Measurements from ENCODE around the gene AGTR1.
"Not testable (repeated sequence)": the region's sequence is repeated elsewhere in the genome, so short reads cannot be mapped to it uniquely, and the experiment has no call there.

The AGTR1 gene

GRCh38 chr3:148718982-148719862 lies 21.5 kb downstream of the AGTR1 start:
- no peak for DNase-seq

DNA sequence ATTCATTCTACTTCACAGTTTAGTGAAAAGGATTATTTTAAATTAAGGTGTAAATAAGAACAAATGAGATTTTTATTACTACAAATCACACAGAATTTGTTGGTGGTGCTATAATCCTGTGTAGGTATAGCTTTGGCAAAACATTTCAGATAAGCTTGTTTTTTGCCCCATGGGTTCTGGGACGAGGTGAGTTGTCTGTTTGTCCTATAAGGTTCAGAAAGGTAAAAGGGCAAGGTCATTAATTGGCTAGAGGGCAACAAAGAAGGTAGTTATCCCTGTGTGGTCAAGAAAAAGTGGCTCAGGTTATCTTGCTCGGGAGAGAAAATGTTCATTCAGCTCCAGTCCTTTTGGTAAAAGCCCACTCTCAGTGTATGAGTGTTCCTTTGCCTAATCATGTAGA lies 23.2 kb downstream of the AGTR1 start:
- no peak for DNase-seq

DNA sequence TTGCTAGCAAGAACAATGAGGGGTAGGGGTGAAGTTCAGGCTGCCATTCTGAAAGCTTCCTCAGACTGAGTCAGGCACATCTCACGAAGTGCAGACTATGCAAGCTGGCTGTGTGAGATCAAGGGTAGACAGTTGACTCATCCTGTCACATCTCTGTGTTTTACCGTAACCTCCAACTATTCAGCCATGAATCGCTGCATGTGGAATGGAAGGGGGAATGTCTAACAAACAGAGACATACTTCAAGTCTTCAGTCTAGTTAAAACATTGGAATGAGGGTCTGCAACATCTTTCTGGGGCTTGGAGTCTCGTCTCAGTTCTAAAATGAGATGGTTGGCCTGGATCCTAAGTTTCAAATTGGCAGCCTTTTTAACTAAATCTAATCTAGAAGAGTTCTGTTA lies 25.9 kb downstream of the AGTR1 start:
- DNase-seq: no peak

DNA sequence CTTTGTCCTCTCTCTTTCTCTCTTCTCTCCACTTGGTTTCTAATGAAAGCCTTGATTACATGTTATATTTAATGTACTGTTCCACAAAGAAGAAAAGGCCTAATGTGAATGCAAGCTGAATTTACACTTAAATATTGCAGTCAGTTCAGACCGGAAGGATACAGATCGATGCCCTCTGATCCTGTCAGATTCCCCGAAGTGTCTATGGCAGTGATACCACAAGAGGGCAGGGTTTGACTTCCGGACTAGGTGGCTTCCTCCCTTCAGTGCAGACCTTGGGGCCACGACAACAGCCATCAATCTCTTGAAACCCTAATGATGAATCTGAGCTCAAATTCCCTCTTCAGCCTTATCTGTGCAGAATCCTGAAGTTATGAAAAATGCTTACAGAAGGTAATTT lies 29.5 kb downstream of the AGTR1 start:
- no peak for DNase-seq

DNA sequence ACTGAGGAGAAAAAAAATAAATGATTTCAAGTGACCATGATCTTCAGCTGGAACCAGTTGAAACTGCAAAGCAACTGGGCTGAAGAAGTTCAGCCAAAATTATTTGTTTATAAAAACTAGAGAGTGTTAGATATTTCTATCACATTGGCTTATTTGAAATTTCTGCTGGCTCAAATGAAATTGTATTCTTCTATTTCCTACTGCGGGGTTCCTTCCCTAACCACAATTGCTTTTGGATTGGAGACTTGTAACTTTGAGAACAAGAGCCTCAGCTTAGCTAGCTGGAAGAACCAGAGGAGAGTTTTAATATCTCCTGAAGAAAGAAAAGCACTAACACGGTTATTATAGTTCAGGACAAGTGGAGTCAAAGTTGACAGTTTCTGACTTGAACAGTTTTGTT lies 31.1 kb downstream of the AGTR1 start:
- DNase-seq: no peak

DNA sequence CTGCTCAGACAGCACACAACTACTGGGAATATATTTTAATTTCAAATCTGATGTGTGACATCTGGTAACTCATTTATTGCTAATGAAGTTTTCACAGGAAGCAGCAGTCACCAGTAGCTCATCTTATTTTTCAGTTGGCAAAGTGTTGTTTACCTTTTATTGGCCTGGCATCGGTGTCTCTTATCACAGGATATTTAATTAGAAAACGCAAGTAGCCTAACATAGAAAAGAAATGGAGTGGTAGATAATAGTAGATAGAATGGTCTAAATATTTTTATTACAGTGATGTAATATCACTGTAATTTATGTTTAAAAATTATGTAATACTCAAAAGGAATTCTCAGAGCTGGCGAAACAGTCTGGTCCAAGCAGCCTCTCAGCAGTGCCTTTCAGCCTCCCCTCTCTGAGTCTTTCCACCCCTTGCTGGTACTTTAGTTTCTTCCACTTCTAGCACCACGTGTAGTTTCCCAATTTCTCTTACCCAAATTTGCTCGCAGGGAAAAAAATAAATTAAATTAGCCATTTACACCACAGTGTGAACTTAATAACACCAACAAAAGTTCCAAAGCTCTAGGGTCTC lies 31.9 kb downstream of the AGTR1 start:
- no peak for DNase-seq

- no peak for DNase-seq
These were observed 33.0 kb downstream of the AGTR1 start for GRCh38 chr3:148730676-148731075.

DNA sequence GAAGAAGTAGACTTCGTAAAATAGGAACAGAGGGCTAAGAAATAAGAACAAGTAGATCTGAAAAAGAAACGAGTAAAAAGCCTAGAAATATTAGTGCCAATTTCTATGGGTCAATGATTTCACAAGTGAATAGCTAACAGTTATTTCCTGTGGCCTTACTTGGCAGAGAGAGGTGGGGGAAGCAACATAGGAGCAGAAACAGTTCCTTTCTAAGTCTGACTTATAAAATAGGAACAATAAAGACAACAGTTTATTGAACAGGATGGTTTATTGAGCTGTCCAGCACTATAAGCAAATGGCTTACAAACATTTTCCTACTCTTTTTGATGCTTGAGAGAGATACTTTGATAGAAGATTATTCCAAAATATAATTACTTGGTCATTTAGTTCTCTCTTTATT lies 37.9 kb downstream of the AGTR1 start:
- no peak for DNase-seq

DNA sequence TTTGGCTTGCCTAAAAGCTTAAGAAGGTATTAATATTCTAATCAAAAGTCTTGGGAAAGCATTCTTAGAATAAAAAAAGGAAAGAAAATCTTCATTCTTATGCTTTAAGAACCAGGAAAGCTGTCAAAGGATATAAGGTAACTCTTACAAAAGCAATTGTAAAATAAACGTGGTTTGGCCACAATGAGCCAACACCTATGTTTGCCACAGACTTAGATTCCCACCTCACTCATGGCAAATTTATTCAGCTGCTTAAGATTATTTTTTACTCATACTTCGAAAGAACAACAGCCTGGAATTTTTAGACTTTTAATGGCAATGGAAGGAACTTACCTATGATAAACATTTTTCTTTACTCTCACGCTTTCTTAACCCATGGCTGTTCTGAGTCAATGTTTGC lies 38.4 kb downstream of the AGTR1 start:
- no peak for DNase-seq

DNA sequence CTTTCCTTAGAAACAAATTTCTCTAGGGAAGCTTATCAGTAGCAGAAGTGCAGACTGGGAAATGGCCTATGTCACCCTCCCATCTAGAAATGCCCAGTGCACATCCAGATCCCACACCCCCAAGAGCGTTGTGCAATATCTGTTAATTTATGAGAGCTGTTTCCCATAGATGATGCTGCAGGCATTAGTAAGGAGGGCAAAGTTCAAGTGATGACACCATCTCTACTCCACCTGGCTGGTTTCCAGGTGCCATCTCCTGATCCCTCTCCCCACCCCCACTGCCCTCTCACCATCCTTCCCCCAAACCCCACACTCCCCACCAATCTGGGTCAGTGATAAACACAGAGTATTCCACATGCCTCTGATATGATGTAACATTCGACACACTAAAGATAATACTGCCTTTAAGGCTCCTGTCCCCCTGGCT lies 39.4 kb downstream of the AGTR1 start:
- no peak for DNase-seq

DNA sequence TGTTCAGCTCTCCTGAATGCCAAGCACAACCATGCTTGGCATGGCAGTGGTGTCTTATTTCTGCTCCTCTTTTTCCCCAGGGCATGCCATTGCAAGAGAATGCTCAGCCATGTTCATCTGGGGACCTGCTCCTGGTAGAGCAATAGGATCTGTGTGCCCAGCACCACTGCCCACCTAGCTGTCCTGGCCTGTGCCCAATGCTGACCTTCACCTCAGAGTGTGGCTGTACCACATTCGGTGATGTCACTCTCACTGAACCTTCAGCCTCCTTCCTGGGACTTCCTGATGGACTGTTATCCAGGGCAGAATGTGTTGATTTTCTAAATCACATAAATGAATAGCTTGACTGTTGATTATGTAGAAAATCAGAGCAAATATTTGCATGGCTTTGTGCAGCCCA lies 42.0 kb downstream of the AGTR1 start:
- DNase-seq: no peak

- no peak for DNase-seq
These were observed 42.6 kb downstream of the AGTR1 start for GRCh38 chr3:148740291-148740690.

GRCh38 chr3:148741219-148741618 lies 43.5 kb downstream of the AGTR1 start:
- no peak for DNase-seq

- no peak for DNase-seq
These were observed 44.4 kb downstream of the AGTR1 start for GRCh38 chr3:148742118-148742517.

GRCh38 chr3:148746053-148746452 lies 48.4 kb downstream of the AGTR1 start:
- DNase-seq: no peak

DNA sequence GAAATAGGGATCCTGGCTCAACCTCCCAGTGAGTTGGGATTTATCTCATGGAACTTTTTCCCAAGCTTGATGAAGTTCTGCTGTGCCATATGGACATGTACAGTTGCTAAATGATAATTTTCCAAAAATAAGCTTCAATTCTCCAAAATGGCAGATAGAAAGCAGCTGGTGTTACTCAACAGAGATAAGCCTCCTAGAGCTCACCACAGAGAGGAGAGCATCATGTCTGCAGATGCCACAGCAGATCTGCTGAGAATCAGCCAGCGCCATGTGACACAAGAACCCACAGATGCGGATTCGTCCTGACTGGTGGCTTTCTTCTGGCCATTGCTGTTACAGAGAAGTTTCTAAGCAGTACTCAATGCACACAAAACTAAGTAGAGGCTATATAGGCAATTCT lies 50.6 kb downstream of the AGTR1 start:
- DNase-seq: no peak

DNA sequence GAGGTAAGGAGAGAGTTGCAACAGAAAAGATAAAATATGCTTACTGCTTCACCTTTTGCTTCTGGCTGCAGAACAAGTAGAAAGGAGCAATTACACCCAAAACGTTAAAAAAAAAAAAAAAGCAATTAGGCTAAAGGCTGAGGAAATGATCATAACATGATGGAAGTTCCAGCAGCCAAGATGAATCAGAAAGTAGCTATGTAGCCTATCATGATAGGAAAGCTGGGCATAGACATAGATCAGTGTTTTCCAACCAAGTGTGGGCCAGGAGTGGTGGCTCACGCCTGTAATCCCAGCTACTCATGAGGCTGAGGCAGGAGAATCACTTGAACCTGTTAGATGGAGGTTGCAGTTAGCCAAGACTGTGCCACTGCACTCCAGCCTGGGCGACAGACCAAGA lies 52.6 kb downstream of the AGTR1 start:
- DNase-seq: no peak

GRCh38 chr3:148751461-148751860 lies 53.8 kb downstream of the AGTR1 start:
- no peak for DNase-seq

- not testable (repeated sequence) for DNase-seq
These were observed 55.7 kb downstream of the AGTR1 start for GRCh38 chr3:148753385-148753784.

GRCh38 chr3:148755570-148755969 lies 57.9 kb downstream of the AGTR1 start:
- DNase-seq: no peak

DNA sequence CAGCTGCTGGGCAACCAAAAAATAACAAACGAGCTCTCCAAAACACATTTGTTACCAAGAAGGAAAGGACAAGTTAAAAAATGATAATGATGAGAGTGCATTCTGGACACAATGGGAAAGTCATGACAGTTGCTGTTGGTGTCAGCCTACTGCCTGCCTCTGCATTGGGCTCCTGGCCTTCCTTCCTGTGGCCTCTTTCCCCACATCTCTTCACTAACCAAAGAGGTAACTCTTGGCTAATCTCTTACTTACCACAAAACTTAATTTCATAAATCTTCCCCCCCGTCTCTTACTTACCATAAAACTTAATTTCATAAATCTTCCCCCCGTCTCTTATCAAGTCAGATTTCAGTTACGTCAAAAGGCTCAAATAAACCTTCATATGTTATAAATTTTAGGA lies 58.6 kb downstream of the AGTR1 start:
- DNase-seq: no peak

DNA sequence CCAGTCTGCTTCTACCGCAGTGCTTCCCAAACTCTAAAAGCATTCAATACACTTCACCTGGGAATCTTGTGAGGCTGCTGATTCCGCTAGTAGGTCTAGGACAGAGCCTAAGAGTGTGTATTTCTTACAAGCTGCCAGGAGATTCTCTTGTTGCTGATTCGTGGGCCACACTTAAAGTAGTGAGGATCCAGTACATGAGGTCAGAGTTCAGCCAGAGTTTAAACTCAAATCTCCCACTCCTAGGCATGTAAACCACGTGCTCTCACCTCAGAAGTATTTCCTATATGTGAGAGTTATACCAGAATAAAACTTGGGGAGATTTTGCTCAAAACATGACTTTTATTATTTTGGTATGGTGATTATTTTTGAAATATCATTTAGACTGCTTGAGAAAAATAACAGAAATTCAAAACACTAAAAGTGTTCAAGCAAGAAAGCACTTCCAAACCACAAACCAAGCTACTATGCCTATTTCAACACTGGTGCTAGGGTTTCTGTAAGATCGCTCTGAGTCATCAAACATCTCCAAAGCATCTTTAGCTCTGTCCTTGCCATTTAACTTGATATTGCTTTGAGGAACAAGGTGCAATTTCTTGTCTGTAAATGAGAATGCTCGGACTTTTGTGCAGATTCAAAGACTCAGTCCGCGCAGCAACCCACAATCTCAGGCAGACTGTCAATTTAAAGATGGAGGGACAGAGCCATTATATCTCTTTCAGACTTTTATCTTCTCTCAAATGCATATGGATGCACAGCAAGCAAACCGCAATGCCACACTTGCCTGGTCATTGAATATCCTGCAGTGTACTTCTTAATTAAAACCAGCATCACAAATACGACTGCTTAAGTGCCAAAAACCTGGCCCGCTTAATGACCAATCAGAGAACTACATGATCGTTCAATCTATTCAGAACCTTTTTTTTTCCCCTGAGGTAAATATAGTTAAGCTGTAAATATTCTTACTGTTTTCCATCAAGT lies 59.8 kb downstream of the AGTR1 start:
- no peak for DNase-seq

DNA sequence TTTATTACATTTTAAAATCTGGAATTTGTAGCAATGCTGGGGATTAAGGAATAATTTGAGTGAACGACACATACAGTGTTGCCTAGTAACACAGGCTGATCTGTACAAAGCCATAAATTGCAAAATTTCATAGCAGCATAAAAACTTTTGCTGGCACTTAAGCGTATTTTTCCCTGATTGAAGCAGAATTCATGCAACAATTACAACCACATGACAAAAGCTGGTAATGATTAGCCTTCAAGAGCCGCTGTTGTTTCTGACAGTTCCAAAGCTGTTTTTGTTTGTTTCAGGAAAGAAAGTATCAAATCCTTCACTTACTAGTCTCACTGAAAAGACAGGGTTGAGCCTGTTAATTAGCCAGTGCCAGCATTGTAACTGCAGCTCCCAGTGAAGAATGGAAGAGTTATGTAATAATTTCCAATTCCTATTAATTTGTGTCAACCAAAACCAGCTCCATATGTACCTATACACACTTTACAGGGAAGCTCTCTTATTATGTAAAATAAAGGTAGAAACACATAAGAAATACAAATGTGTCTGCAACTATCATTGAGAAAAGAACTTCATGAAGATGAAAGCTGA lies 60.7 kb downstream of the AGTR1 start:
- DNase-seq: no peak

All from NCI-H510A (cell line).